SK-N-SH (cell line): ENCODE measurements around the gene ZCCHC8. TPM values are rescaled to one million over a fixed set of nuclear protein-coding genes. Genes with fewer than 3 reads are reported as not detected.
"Not testable (repeated sequence)": the region's sequence is repeated elsewhere in the genome, so short reads cannot be mapped to it uniquely, and the experiment has no call there.

Experiments used
- CTCF ChIA-PET: fragments of 300-600, 350-600 bp; formaldehyde crosslinking; extraction: SDS; loops from one replicate; lab custom pipeline; 2021; lab: Yijun Ruan, JAX
- POLR2A ChIA-PET: fragments of 350-600 bp; sonication (Branson Sonifier 250); formaldehyde crosslinking; extraction: SDS; loops from one replicate; lab custom pipeline; 2020; ENCODE audit warnings: antibody characterized with exemption, inconsistent platforms; lab: Yijun Ruan, JAX
- DNase-seq: peaks from one replicate; pipeline ENCODE4 v3.0.0; 2012
- H2AFZ ChIP-seq: fragments of 200-600 bp; sonication (generic); 2 replicates; pipeline ENCODE4 v1.8.1; 2016; ENCODE audit warnings: antibody characterized with exemption, mild to moderate bottlenecking, low read depth
- H3F3A ChIP-seq: fragments of 200-600 bp; sonication (generic); replicated peaks from 2 replicates; pipeline ENCODE3; 2016; ENCODE audit warnings: antibody characterized with exemption, mild to moderate bottlenecking; ENCODE audit not compliant: insufficient read depth
- H3K27ac ChIP-seq, 2 experiments: fragments of 200-500 bp in 1 of 2; fragments of 200-600 bp in 1 of 2; sonication (Bioruptor generic) in 1 of 2; sonication (generic), shearing (Covaris generic) in 1 of 2; 2 replicates each; pipeline versions ENCODE4 v1.5.1 to v1.6.1; 2014 to 2016; ENCODE audit warnings: low read depth in 2 of 2, inconsistent platforms in 1 of 2, low read length in 1 of 2, mild to moderate bottlenecking in 1 of 2, mixed read lengths in 1 of 2
- H3K27me3 ChIP-seq: fragments of 200-600 bp; sonication (generic), shearing (Covaris generic); 2 replicates; pipeline ENCODE4 v1.6.1; 2016; ENCODE audit warnings: mixed run types; ENCODE audit not compliant: insufficient read depth
- H3K36me3 ChIP-seq, 2 experiments: fragments of 200-500 bp in 1 of 2; fragments of 200-600 bp in 1 of 2; sonication (Bioruptor generic) in 1 of 2; sonication (generic) in 1 of 2; replicated peaks in 1 of 2; 2 replicates each; pipeline versions ENCODE3 to v1.5.1; 2014 to 2016; ENCODE audit warnings: low read length in 1 of 2, mild to moderate bottlenecking in 1 of 2; ENCODE audit not compliant: insufficient read depth in 2 of 2, control insufficient read depth in 1 of 2
- H3K4me1 ChIP-seq, 2 experiments: fragments of 200-500 bp in 1 of 2; fragments of 200-600 bp in 1 of 2; sonication (Bioruptor generic) in 1 of 2; sonication (generic), shearing (Covaris generic) in 1 of 2; 2 replicates each; pipeline versions ENCODE4 v1.5.1 to v1.6.1; 2014 to 2016; ENCODE audit warnings: low read depth in 1 of 2, low read length in 1 of 2, mixed run types in 1 of 2; ENCODE audit not compliant: insufficient read depth in 2 of 2, control insufficient read depth in 1 of 2
- H3K4me2 ChIP-seq: fragments of 200-600 bp; sonication (generic), shearing (Covaris generic); 2 replicates; pipeline ENCODE4 v1.6.1; 2017; ENCODE audit warnings: mixed run types
- H3K4me3 ChIP-seq, 2 experiments: fragments of 200-500 bp in 1 of 2; fragments of 200-600 bp in 1 of 2; sonication (Bioruptor generic) in 1 of 2; sonication (generic), shearing (Covaris generic) in 1 of 2; 2 replicates each; pipeline versions ENCODE4 v1.5.1 to v1.8.1; 2014 to 2016; ENCODE audit warnings: low read depth in 2 of 2, inconsistent platforms in 1 of 2, low read length in 1 of 2, mild to moderate bottlenecking in 1 of 2, mixed read lengths in 1 of 2, moderate library complexity in 1 of 2
- H3K79me2 ChIP-seq: fragments of 200-600 bp; sonication (generic); 2 replicates; pipeline ENCODE4 v1.8.1; 2017; ENCODE audit warnings: mild to moderate bottlenecking; ENCODE audit not compliant: insufficient read depth
- H3K9ac ChIP-seq: fragments of 200-600 bp; sonication (generic); 2 replicates; pipeline ENCODE4 v1.6.1; 2017; ENCODE audit warnings: mixed run types
- H3K9me2 ChIP-seq: fragments of 200-600 bp; sonication (generic); 2 replicates; pipeline ENCODE4 v1.6.1; 2017; ENCODE audit warnings: mixed run types
- H3K9me3 ChIP-seq: fragments of 200-600 bp; sonication (generic); 2 replicates; pipeline ENCODE4 v1.6.1; 2017; ENCODE audit warnings: mixed run types, mild to moderate bottlenecking, moderate library complexity
- H4K20me1 ChIP-seq: fragments of 200-600 bp; sonication (generic); 2 replicates; pipeline ENCODE4 v1.6.1; 2017; ENCODE audit warnings: mild to moderate bottlenecking, mixed run types; ENCODE audit not compliant: insufficient read depth
- CHD2 ChIP-seq: fragments of 150-350 bp; IDR thresholded peaks from 2 replicates; pipeline ENCODE4 v1.6.1; 2018; ENCODE audit warnings: low read length; ENCODE audit not compliant: partially characterized antibody
- CTCF ChIP-seq: fragments of 200-600 bp; sonication (generic); IDR thresholded peaks from 2 replicates; pipeline ENCODE4 v1.6.1; 2017; ENCODE audit warnings: antibody characterized with exemption, mild to moderate bottlenecking, moderate library complexity
- ELF1 ChIP-seq: IDR thresholded peaks from 2 replicates; pipeline ENCODE4 v1.4.0; 2012
- FOSL2 ChIP-seq: IDR thresholded peaks from 2 replicates; pipeline ENCODE4 v1.4.0; 2012; ENCODE audit warnings: low read depth, mild to moderate bottlenecking, moderate library complexity, borderline replicate concordance
- FOXM1 ChIP-seq: IDR thresholded peaks from 2 replicates; pipeline ENCODE4 v1.4.0; 2012; ENCODE audit warnings: low read depth, mild to moderate bottlenecking
- GABPA ChIP-seq: IDR thresholded peaks from 2 replicates; pipeline ENCODE4 v1.4.0; 2012; ENCODE audit warnings: low read depth, mild to moderate bottlenecking
- MEF2A ChIP-seq: IDR thresholded peaks from 2 replicates; pipeline ENCODE4 v1.4.0; 2012; ENCODE audit warnings: low read depth, borderline replicate concordance
- NFIC ChIP-seq: IDR thresholded peaks from 2 replicates; pipeline ENCODE4 v1.4.0; 2012; ENCODE audit warnings: borderline replicate concordance
- NRF1 ChIP-seq: IDR thresholded peaks from 2 replicates; pipeline ENCODE4 v1.6.1; 2012; ENCODE audit warnings: low read depth, mild to moderate bottlenecking, low read length
- POLR2AphosphoS5 ChIP-seq: IDR thresholded peaks from 2 replicates; pipeline ENCODE4 v1.6.1; 2012; ENCODE audit warnings: low read depth, low read length
- RFX5 ChIP-seq: IDR thresholded peaks from 2 replicates; pipeline ENCODE4 v1.6.1; 2012; ENCODE audit warnings: mild to moderate bottlenecking, improper control_type of control experiment, low read length
- SMC3 ChIP-seq: IDR thresholded peaks from 2 replicates; pipeline ENCODE4 v1.6.1; 2012; ENCODE audit warnings: low read depth, low read length, improper control_type of control experiment
- USF2 ChIP-seq: fragments of 150-350 bp; IDR thresholded peaks from 2 replicates; pipeline ENCODE4 v1.6.1; 2017; ENCODE audit warnings: antibody characterized with exemption, low read length, low read depth, borderline replicate concordance
- YY1 ChIP-seq: IDR thresholded peaks from 2 replicates; pipeline ENCODE4 v1.4.0; 2012; ENCODE audit warnings: low read depth, mild to moderate bottlenecking
- ZBTB33 ChIP-seq: IDR thresholded peaks from 2 replicates; pipeline ENCODE4 v1.4.0; 2012; ENCODE audit warnings: low read depth, borderline replicate concordance
- WGBS: methylation state at CpG from one replicate; pipeline ENCODE4 v1.1.6; 2017; ENCODE audit warnings: low lambda C conversion rate; 5-methylcytosine and 5-hydroxymethylcytosine counted together
- polyA plus RNA-seq, 3 experiments: library from polyadenylated mRNA; depleted of rRNA; stranded (reverse); fragments of >200 nt; gene quantifications; 2 replicates each; pipeline ENCODE4 v1.2.3, GENCODE V29; 2012

The ZCCHC8 gene
- polyA plus RNA-seq, 1 of the 3 experiments (the other 2 are of a cell fraction): 11.3 TPM

- no peak for TF ChIP-seq ZBTB33
- TF ChIP-seq SMC3: no peak
- TF ChIP-seq GABPA: no peak
- no peak for TF ChIP-seq FOXM1
- no peak for TF ChIP-seq CTCF
- no peak for TF ChIP-seq RFX5
- TF ChIP-seq MEF2A: no peak
- TF ChIP-seq CHD2: no peak
- no peak for TF ChIP-seq NRF1
- TF ChIP-seq ELF1: no peak
- TF ChIP-seq FOSL2: no peak
Observed at GRCh38 chr12:122489038-122489437, 11.7 kb downstream of the ZCCHC8 start (continued).

GRCh38 chr12:122487807-122488206 is 12.9 kb downstream of the ZCCHC8 start:
- H3K27me3 ChIP-seq, H3K9me2 ChIP-seq, H4K20me1 ChIP-seq, H3K9ac ChIP-seq, CTCF ChIA-PET, H3K9me3 ChIP-seq, H3K4me2 ChIP-seq, H3K4me1 ChIP-seq, H2AFZ ChIP-seq, DNase-seq, H3K4me3 ChIP-seq, H3K27ac ChIP-seq, H3F3A ChIP-seq: not testable (repeated sequence)
- peaks cover 50 to 59% of the 10 kb centered on the region in 2 experiments for H3K36me3 ChIP-seq
- peaks cover 19% of the 10 kb centered on the region for H3K79me2 ChIP-seq
- WGBS: 96% methylated on average over 3 of the region's 3 CpGs
- POLR2A ChIA-PET: interaction anchor here (0.7 kb wide), 1 partner anchor 35 kb away, joined by 4 read pairs; no protein-coding TSS in a partner anchor

GRCh38 chr12:122486805-122487426 is 13.8 kb downstream of the ZCCHC8 start:
- H3K4me2 ChIP-seq: no peak overlapping the region
- H3K4me1 ChIP-seq: 0 out of 4 replicates have a peak, but pooled peaks cover 0 to under 1% of the 10 kb centered on the region in 2 experiments
- no peak overlapping the region for H2AFZ ChIP-seq
- WGBS: 92% methylated on average over 7 of the region's 7 CpGs
- no peaks in the 10 kb centered on the region for H3K9me2 ChIP-seq
- H3K4me3 ChIP-seq: no peak overlapping the region
- H3K9ac ChIP-seq: no peak overlapping the region
- ChIA-PET CTCF (interaction anchor here (1.2 to 3.6 kb wide), 2 partner anchors 11 to 15 kb away, joined by 3 to 21 read pairs; no protein-coding TSS in a partner anchor), POLR2A (no interaction called here)
- peaks cover 7% of the 10 kb centered on the region for H3F3A ChIP-seq
- H3K36me3 ChIP-seq: peaks cover 48 to 61% of the 10 kb centered on the region in 2 experiments
- H3K27me3 ChIP-seq: no peaks in the 10 kb centered on the region
- H3K79me2 ChIP-seq: peaks cover 17% of the 10 kb centered on the region
- no peaks in the 10 kb centered on the region for H3K9me3 ChIP-seq
- H3K27ac ChIP-seq: no peak overlapping the region
- DNase-seq: no peak
- 0 out of 2 replicates have a peak, but pooled peaks cover 3% of the 10 kb centered on the region for H4K20me1 ChIP-seq
- TF ChIP-seq POLR2AphosphoS5 (no peak), MEF2A (no peak), YY1 (no peak), NFIC (no peak), GABPA (no peak), USF2 (no peak), SMC3 (no peak), CTCF (no peak)
